Measurements from ENCODE around the gene TBC1D5. TPM values are rescaled to one million over a fixed set of nuclear protein-coding genes. Genes with fewer than 3 reads are reported as not detected.

Gene TBC1D5
- total and polyA plus RNA-seq, 2 of the 4 experiments (the other 2 are of a cell fraction) = 16.4 to 57.0 TPM

GRCh38 chr3:17290894-17291293 is 451.5 kb downstream of the TBC1D5 start:
- TF ChIP-seq FOS (IDR thresholded peaks at IDR 0.05; ENCODE audit: low read depth, low read length) (no peak), RFX5 (IDR thresholded peaks at IDR 0.05; ENCODE audit: low read depth, low read length) (no peak), USF2 (IDR thresholded peaks at IDR 0.05; ENCODE audit: low read depth, low read length) (no peak), ELK1 (IDR thresholded peaks at IDR 0.05; ENCODE audit: borderline replicate concordance, low read depth, low read length) (no peak), BHLHE40 (IDR thresholded peaks at IDR 0.05; ENCODE audit: low read depth, low read length) (no peak)
- Histone ChIP-seq H4K20me1 (ENCODE audit: insufficient read depth, low read length) (no peaks in the 10 kb centered on the region), H2BK120ac (ENCODE audit: low read depth, low read length) (no peak overlapping the region), H2AK9ac (replicated peaks; ENCODE audit: low read depth, low read length, poor library complexity) (no peak overlapping the region), H2BK5ac (ENCODE audit: low read depth, low read length, poor library complexity, severe bottlenecking) (no peak overlapping the region), H2AFZ (replicated peaks; ENCODE audit: low read length, poor library complexity) (no peak overlapping the region), H4K91ac (ENCODE audit: insufficient read depth, low read depth, low read length) (no peak overlapping the region), H3K4me2 (ENCODE audit: low read depth, low read length) (no peak overlapping the region), H3K79me1 (ENCODE audit: low read depth in 1 of 2, low read length in 2 of 2) (no peaks in the 10 kb centered on the region; a peak in 1 of 4 replicates), H3K9ac (ENCODE audit: low read depth, low read length) (no peak overlapping the region), H3K23ac (ENCODE audit: low read depth, low read length) (no peak overlapping the region), H3K27ac (ENCODE audit: insufficient read depth, low read length) (no peak overlapping the region), H3K4me3 (ENCODE audit: insufficient read depth, low read depth, low read length) (no peak overlapping the region), H3K4me1 (ENCODE audit: control insufficient read depth, insufficient read depth, low read length) (no peaks in the 10 kb centered on the region), H3K18ac (ENCODE audit: low read depth, low read length) (no peak overlapping the region), H3K27me3 (ENCODE audit: control insufficient read depth, insufficient read depth, low read length) (no peaks in the 10 kb centered on the region), H4K8ac (ENCODE audit: low read depth in 2 of 2, low read length in 2 of 2) (no peak overlapping the region), H3K9me1 (ENCODE audit: insufficient read depth, low read length) (no peaks in the 10 kb centered on the region), H2AK5ac (ENCODE audit: low read depth, low read length) (no peak overlapping the region), H4K5ac (ENCODE audit: low read depth, low read length) (no peak overlapping the region), H3K14ac (replicated peaks; ENCODE audit: low read depth, low read length) (no peak overlapping the region), H2BK20ac (ENCODE audit: low read depth, low read length) (no peak overlapping the region), H3K9me3 (ENCODE audit: control insufficient read depth, insufficient read depth, low read length) (no peaks in the 10 kb centered on the region), H3K4ac (ENCODE audit: low read depth, low read length) (no peak overlapping the region), H3K36me3 (ENCODE audit: control insufficient read depth, insufficient read depth, low read length) (no peaks in the 10 kb centered on the region), H2BK15ac (ENCODE audit: low read depth, low read length) (no peak overlapping the region), H3K56ac (ENCODE audit: extremely low read depth, insufficient read depth, low read length) (no peak overlapping the region)
- DNase-seq = no peak
- no TSS peak for BruUV-seq (replicated peaks)
- no peak for ATAC-seq (ENCODE audit: low read depth)
- CTCF ChIA-PET = no interaction called here
- dilution Hi-C loops (cut with HindIII; ENCODE audit: low sequenced_read_pairs, unreplicated experiment) = no loop called here
- POLR2A ChIA-PET (ENCODE audit: unreplicated experiment) = no interaction called here
- WGBS, 2 experiments (ENCODE audit: extremely low coverage in 2 of 2, insufficient read length in 1 of 2) = no CpG with 5 or more reads among the region's 2 CpGs
- intact Hi-C loops (cut with micrococcal nuclease) = no loop called here
- in situ Hi-C loops (cut with MboI; ENCODE audit: low sequenced_read_pairs) = no loop called here

Measured in IMR-90 (cell line).